Peyer's patch (tissue), 4 donors: ENCODE data around the gene PIGN. TPM values are rescaled to one million over a fixed set of nuclear protein-coding genes. Genes with fewer than 3 reads are reported as not detected.

ENCODE experiments used
- DNase-seq, 3 donors: peaks; one replicate each; pipeline ENCODE4 v3.0.0-alpha.2; 2017 to 2019
- H3K27ac ChIP-seq, 4 donors: fragments of 200-600 bp; sonication (generic); one replicate each; pipeline ENCODE4 v1.5.1; 2016 to 2019
- H3K27me3 ChIP-seq, 2 donors: fragments of 200-600 bp; sonication (generic); one replicate each; pipeline ENCODE4 v1.5.1; 2019
- H3K36me3 ChIP-seq, 3 donors: fragments of 200-600 bp; sonication (generic); one replicate each; pipeline ENCODE4 v1.5.1; 2016 to 2019
- H3K4me1 ChIP-seq, 4 donors: fragments of 200-600 bp; sonication (generic); one replicate each; pipeline ENCODE4 v1.5.1; 2016 to 2019
- H3K4me3 ChIP-seq, 4 donors: fragments of 200-600 bp; sonication (generic); 1 replicate in 3 of 4; 2 replicates in 1 of 4; pipeline ENCODE4 v1.5.1; 2016 to 2019; ENCODE audit warnings: mild to moderate bottlenecking in 1 of 4
- H3K9me3 ChIP-seq, 4 donors: fragments of 200-600 bp; sonication (generic); one replicate each; pipeline ENCODE4 v1.5.1; 2016 to 2019; ENCODE audit warnings: mild to moderate bottlenecking in 1 of 4
- CTCF ChIP-seq, 6 experiments: fragments of 450-650 bp in 4 of 6; fragments of 200-600 bp in 2 of 6; sonication (generic) in 1 of 6; IDR thresholded peaks; one replicate each; pipeline ENCODE4 v1.5.1; 2017 to 2019; ENCODE audit warnings: antibody characterized with exemption in 6 of 6, mild to moderate bottlenecking in 3 of 6, moderate library complexity in 1 of 6
- POLR2A ChIP-seq, 2 donors: fragments of 450-650 bp; IDR thresholded peaks; one replicate each; pipeline ENCODE4 v1.5.1; 2017; ENCODE audit warnings: antibody characterized with exemption in 2 of 2, mild to moderate bottlenecking in 2 of 2, moderate library complexity in 2 of 2
- total RNA-seq, 4 donors: library from RNA; depleted of rRNA; stranded (reverse); fragments of >200 nt; gene quantifications; one replicate each; pipeline ENCODE4 v1.1.0, GENCODE V29; 2016

The PIGN gene
- total RNA-seq, 4 donors from 2014 or later = 35.4 to 49.2 (median 42.3) TPM

GRCh38 chr18:62165583-62165982 is 21.3 kb downstream of the PIGN start:
- peaks cover 0 to 6% (median 0%) of the 10 kb centered on the region in 3 donors for H3K36me3 ChIP-seq
- no peak overlapping the region for H3K27ac ChIP-seq
- H3K9me3 ChIP-seq = no peaks in the 10 kb centered on the region
- H3K27me3 ChIP-seq = no peaks in the 10 kb centered on the region
- TF ChIP-seq CTCF (IDR thresholded peaks at IDR 0.05) = no peak
- TF ChIP-seq POLR2A (IDR thresholded peaks at IDR 0.05) = no peak
- DNase-seq = no peak
- no peak overlapping the region for H3K4me3 ChIP-seq
- H3K4me1 ChIP-seq = no peaks in the 10 kb centered on the region

- TF ChIP-seq POLR2A (IDR thresholded peaks at IDR 0.05) = no peak
- no peak for TF ChIP-seq CTCF (IDR thresholded peaks at IDR 0.05)
- no peak for DNase-seq
Observed at GRCh38 chr18:62164855-62165487, 21.9 kb downstream of the PIGN start.

GRCh38 chr18:62164310-62164709 is 22.5 kb downstream of the PIGN start:
- TF ChIP-seq POLR2A (IDR thresholded peaks at IDR 0.05) (no peak), CTCF (IDR thresholded peaks at IDR 0.05) (no peak)
- Histone ChIP-seq H3K36me3 (peaks cover 0 to 15% (median 0%) of the 10 kb centered on the region in 3 donors), H3K27ac (no peak overlapping the region), H3K4me1 (no peaks in the 10 kb centered on the region), H3K4me3 (no peak overlapping the region), H3K27me3 (no peaks in the 10 kb centered on the region), H3K9me3 (no peaks in the 10 kb centered on the region)
- DNase-seq = no peak

More at GRCh38 chr18:62164855-62165487, 21.9 kb downstream of the PIGN start:
- Histone ChIP-seq H3K4me3 (no peak overlapping the region), H3K27me3 (no peaks in the 10 kb centered on the region), H3K36me3 (peaks cover 0 to 12% (median 0%) of the 10 kb centered on the region in 3 donors), H3K27ac (no peak overlapping the region), H3K4me1 (no peaks in the 10 kb centered on the region), H3K9me3 (no peaks in the 10 kb centered on the region)

GRCh38 chr18:62157843-62158242 is 29.0 kb downstream of the PIGN start:
- H3K9me3 ChIP-seq = no peaks in the 10 kb centered on the region
- H3K4me1 ChIP-seq = no peaks in the 10 kb centered on the region
- no peak overlapping the region for H3K27ac ChIP-seq
- no peak for DNase-seq
- no peaks in the 10 kb centered on the region for H3K27me3 ChIP-seq
- no peak overlapping the region for H3K4me3 ChIP-seq
- peaks cover 0 to 31% (median 0%) of the 10 kb centered on the region in 3 donors for H3K36me3 ChIP-seq
- TF ChIP-seq POLR2A (IDR thresholded peaks at IDR 0.05) (no peak), CTCF (IDR thresholded peaks at IDR 0.05) (no peak)

GRCh38 chr18:62152844-62153243 is 34.0 kb downstream of the PIGN start:
- H3K36me3 ChIP-seq = peaks cover 0 to 13% (median 0%) of the 10 kb centered on the region in 3 donors
- no peak for TF ChIP-seq CTCF (IDR thresholded peaks at IDR 0.05)
- TF ChIP-seq POLR2A (IDR thresholded peaks at IDR 0.05) = no peak

More at GRCh38 chr18:62152844-62153243, 34.0 kb downstream of the PIGN start:
- Histone ChIP-seq H3K27me3 (no peaks in the 10 kb centered on the region), H3K4me3 (no peak overlapping the region), H3K4me1 (peaks cover 0 to 4% (median 0%) of the 10 kb centered on the region in 4 donors), H3K27ac (no peak overlapping the region), H3K9me3 (no peaks in the 10 kb centered on the region)
- DNase-seq = no peak
